ENCODE measurements around the gene SETX.

The SETX gene

GRCh38 chr9:132299221-132299620 lies 55.6 kb downstream of the SETX start:
- TF ChIP-seq, protein P1, sequence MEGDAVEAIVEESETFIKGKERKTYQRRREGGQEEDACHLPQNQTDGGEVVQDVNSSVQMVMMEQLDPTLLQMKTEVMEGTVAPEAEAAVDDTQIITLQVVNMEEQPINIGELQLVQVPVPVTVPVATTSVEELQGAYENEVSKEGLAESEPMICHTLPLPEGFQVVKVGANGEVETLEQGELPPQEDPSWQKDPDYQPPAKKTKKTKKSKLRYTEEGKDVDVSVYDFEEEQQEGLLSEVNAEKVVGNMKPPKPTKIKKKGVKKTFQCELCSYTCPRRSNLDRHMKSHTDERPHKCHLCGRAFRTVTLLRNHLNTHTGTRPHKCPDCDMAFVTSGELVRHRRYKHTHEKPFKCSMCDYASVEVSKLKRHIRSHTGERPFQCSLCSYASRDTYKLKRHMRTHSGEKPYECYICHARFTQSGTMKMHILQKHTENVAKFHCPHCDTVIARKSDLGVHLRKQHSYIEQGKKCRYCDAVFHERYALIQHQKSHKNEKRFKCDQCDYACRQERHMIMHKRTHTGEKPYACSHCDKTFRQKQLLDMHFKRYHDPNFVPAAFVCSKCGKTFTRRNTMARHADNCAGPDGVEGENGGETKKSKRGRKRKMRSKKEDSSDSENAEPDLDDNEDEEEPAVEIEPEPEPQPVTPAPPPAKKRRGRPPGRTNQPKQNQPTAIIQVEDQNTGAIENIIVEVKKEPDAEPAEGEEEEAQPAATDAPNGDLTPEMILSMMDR (IDR thresholded peaks at IDR 0.05; ENCODE audit: low read length) = no peak
- no peak for TF ChIP-seq EZH2 (IDR thresholded peaks at IDR 0.05; ENCODE audit: borderline replicate concordance, low read length)
- no peak overlapping the region for H3K27ac ChIP-seq (ENCODE audit: low read depth, low read length, poor library complexity, severe bottlenecking)
- H3K36me3 ChIP-seq (ENCODE audit: insufficient read depth, low read length) = peaks cover 89% of the 10 kb centered on the region
- H3K27me3 ChIP-seq (ENCODE audit: insufficient read depth, low read length) = no peaks in the 10 kb centered on the region
- H2AFZ ChIP-seq (ENCODE audit: low read length) = no peak overlapping the region
- H4K20me1 ChIP-seq (ENCODE audit: insufficient read depth, low read length) = no peaks in the 10 kb centered on the region
- H3F3A ChIP-seq (ENCODE audit: insufficient read depth, low read length) = no peaks in the 10 kb centered on the region
- H3K9me3 ChIP-seq (ENCODE audit: low read length) = no peaks in the 10 kb centered on the region
- no peaks in the 10 kb centered on the region for H3K4me1 ChIP-seq (ENCODE audit: insufficient read depth, low read length, severe bottlenecking)
- no peak overlapping the region for H3K4me2 ChIP-seq (ENCODE audit: low read length)
- H3K4me3 ChIP-seq (ENCODE audit: low read depth, low read length, poor library complexity, severe bottlenecking) = no peak overlapping the region
- no peaks in the 10 kb centered on the region for H3K9me2 ChIP-seq (ENCODE audit: low read depth, low read length)
- H3K9ac ChIP-seq (ENCODE audit: low read length) = no peak overlapping the region
- no peaks in the 10 kb centered on the region for H3K79me2 ChIP-seq (ENCODE audit: insufficient read depth, low read length)

- H3K4me3 ChIP-seq (ENCODE audit: low read depth, low read length, poor library complexity, severe bottlenecking) = no peak overlapping the region
- no peaks in the 10 kb centered on the region for H3K79me2 ChIP-seq (ENCODE audit: insufficient read depth, low read length)
- no peak overlapping the region for H3K9ac ChIP-seq (ENCODE audit: low read length)
- no peaks in the 10 kb centered on the region for H4K20me1 ChIP-seq (ENCODE audit: insufficient read depth, low read length)
- no peak for TF ChIP-seq EZH2 (IDR thresholded peaks at IDR 0.05; ENCODE audit: borderline replicate concordance, low read length)
- TF ChIP-seq, protein P1 (IDR thresholded peaks at IDR 0.05; ENCODE audit: low read length) = no peak
- H3K4me2 ChIP-seq (ENCODE audit: low read length) = no peak overlapping the region
- no peaks in the 10 kb centered on the region for H3F3A ChIP-seq (ENCODE audit: insufficient read depth, low read length)
- H3K9me2 ChIP-seq (ENCODE audit: low read depth, low read length) = no peaks in the 10 kb centered on the region
- H3K36me3 ChIP-seq (ENCODE audit: insufficient read depth, low read length) = peaks cover 88% of the 10 kb centered on the region
- no peaks in the 10 kb centered on the region for H3K9me3 ChIP-seq (ENCODE audit: low read length)
- H3K4me1 ChIP-seq (ENCODE audit: insufficient read depth, low read length, severe bottlenecking) = no peaks in the 10 kb centered on the region
- no peak overlapping the region for H3K27ac ChIP-seq (ENCODE audit: low read depth, low read length, poor library complexity, severe bottlenecking)
- H3K27me3 ChIP-seq (ENCODE audit: insufficient read depth, low read length) = no peaks in the 10 kb centered on the region
- no peak overlapping the region for H2AFZ ChIP-seq (ENCODE audit: low read length)
These were observed 59.6 kb downstream of the SETX start for GRCh38 chr9:132295181-132295580.

- Histone ChIP-seq H2AFZ (ENCODE audit: low read length) (no peak overlapping the region), H3K79me2 (ENCODE audit: insufficient read depth, low read length) (no peaks in the 10 kb centered on the region), H3K9ac (ENCODE audit: low read length) (no peak overlapping the region), H3K9me2 (ENCODE audit: low read depth, low read length) (no peaks in the 10 kb centered on the region), H3F3A (ENCODE audit: insufficient read depth, low read length) (no peaks in the 10 kb centered on the region), H3K4me2 (ENCODE audit: low read length) (no peak overlapping the region), H3K4me3 (ENCODE audit: low read depth, low read length, poor library complexity, severe bottlenecking) (no peak overlapping the region), H3K27me3 (ENCODE audit: insufficient read depth, low read length) (no peaks in the 10 kb centered on the region), H4K20me1 (ENCODE audit: insufficient read depth, low read length) (no peaks in the 10 kb centered on the region), H3K36me3 (ENCODE audit: insufficient read depth, low read length) (peaks cover 78% of the 10 kb centered on the region), H3K4me1 (ENCODE audit: insufficient read depth, low read length, severe bottlenecking) (no peaks in the 10 kb centered on the region), H3K9me3 (ENCODE audit: low read length) (no peaks in the 10 kb centered on the region), H3K27ac (ENCODE audit: low read depth, low read length, poor library complexity, severe bottlenecking) (no peak overlapping the region)
- TF ChIP-seq, protein P1 (IDR thresholded peaks at IDR 0.05; ENCODE audit: low read length) = no peak
These were observed 61.6 kb downstream of the SETX start for GRCh38 chr9:132293145-132293721.
